ENCODE results near the gene PDS5B. TPM values are rescaled to one million over a fixed set of nuclear protein-coding genes. Genes with fewer than 3 reads are reported as not detected.

PDS5B gene
- total RNA-seq, 1 donor from 2014 or later = 49.6 TPM

- intact Hi-C loops (cut with DNase I) = no loop called here
- Histone ChIP-seq H3K4me1 (peaks cover 20% of the 10 kb centered on the region), H3K9me3 (no peaks in the 10 kb centered on the region), H3K4me3 (peak overlapping the region; percentile 74), H3K36me3 (no peaks in the 10 kb centered on the region), H3K27ac (peak overlapping the region; percentile 82), H3K27me3 (no peaks in the 10 kb centered on the region)
- ATAC-seq = peak; percentile 50
- DNase-seq = peak; percentile 85
- TF ChIP-seq CTCF (IDR thresholded peaks at IDR 0.05) = no peak
These were observed 959 bp downstream of the PDS5B start for GRCh38 chr13:32587011-32587810.

DNA sequence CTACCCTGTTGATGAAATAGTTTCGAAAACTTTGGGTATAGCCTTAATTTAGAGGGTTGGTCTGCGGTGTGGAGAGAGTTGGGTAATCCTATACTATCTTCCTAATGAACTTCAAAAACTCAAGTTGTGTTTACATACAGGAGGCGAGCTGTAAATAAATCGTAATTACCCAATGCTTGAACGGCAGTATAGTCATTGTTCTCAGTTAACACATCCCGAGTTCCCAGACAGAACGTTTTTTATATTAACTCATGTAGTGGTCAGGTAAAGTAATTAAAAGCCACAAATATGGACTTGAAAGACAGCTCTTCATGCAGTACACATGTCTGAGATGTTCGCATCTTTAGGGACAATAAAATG is 1.5 kb downstream of the PDS5B start:
- Histone ChIP-seq H3K9me3 (no peaks in the 10 kb centered on the region), H3K36me3 (no peaks in the 10 kb centered on the region), H3K4me3 (peak overlapping the region; percentile 74), H3K27me3 (no peaks in the 10 kb centered on the region), H3K27ac (peak overlapping the region; percentile 82), H3K4me1 (peaks cover 20% of the 10 kb centered on the region)
- no peak for TF ChIP-seq CTCF (IDR thresholded peaks at IDR 0.05)
- no peak for ATAC-seq
- intact Hi-C loops (cut with DNase I) = no loop called here
- no peak for DNase-seq

- Histone ChIP-seq H3K27me3 (no peaks in the 10 kb centered on the region), H3K4me1 (peaks cover 20% of the 10 kb centered on the region), H3K4me3 (peak overlapping the region; percentile 74), H3K27ac (peak overlapping the region; percentile 34), H3K36me3 (no peaks in the 10 kb centered on the region), H3K9me3 (no peaks in the 10 kb centered on the region)
- ATAC-seq (no peak), DNase-seq (no peak)
- intact Hi-C loops (cut with DNase I) = no loop called here
- TF ChIP-seq CTCF (IDR thresholded peaks at IDR 0.05) = no peak
These were observed 2.5 kb downstream of the PDS5B start for GRCh38 chr13:32588736-32589135.

DNA sequence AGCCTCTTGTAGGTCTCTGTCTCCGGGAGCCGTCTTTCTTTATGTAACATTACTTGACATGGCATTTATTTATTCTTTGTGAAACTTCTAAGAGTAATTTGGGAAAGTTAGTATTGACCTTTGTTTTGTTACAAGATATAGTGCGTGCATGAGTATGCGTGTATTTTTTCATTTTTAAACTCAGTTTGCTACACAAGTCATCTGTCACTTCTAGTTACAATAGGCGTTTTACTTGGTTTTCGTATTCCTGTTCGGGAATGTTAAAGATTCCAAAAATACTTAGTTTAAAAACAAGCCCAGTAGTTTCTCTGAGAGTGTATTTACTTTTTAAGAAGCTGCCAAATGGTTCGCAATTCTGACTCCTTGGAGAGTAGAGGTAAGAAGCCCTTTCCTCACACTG is 3.2 kb downstream of the PDS5B start:
- Histone ChIP-seq H3K9me3 (no peaks in the 10 kb centered on the region), H3K4me1 (peaks cover 20% of the 10 kb centered on the region), H3K27ac (peak overlapping the region; percentile 34), H3K4me3 (peak overlapping the region; percentile 74), H3K27me3 (no peaks in the 10 kb centered on the region), H3K36me3 (no peaks in the 10 kb centered on the region)
- DNase-seq = no peak
- ATAC-seq = no peak
- intact Hi-C loops (cut with DNase I) = no loop called here
- no peak for TF ChIP-seq CTCF (IDR thresholded peaks at IDR 0.05)

DNA sequence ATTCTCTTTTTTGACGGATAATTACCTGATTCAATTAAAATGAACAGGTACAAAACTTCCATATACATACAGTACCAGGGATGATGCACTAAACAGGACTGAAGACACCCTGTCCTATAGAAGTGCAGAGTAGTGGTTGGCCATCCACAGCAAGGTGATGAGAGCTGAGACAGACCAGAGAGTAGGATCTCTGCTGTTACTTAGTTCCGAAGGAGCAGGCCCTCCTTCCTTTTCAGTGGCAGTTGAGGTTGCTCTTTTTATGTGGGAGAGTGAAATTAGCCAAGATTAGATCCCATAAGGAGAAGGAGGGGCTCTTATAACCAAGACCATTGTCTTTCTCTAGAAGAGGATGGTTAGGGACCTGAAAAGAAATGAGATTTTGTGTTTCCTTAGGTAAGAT is 4.0 kb downstream of the PDS5B start:
- Histone ChIP-seq H3K9me3 (no peaks in the 10 kb centered on the region), H3K27ac (peak overlapping the region; percentile 19), H3K4me3 (no peak overlapping the region), H3K27me3 (no peaks in the 10 kb centered on the region), H3K4me1 (peaks cover 20% of the 10 kb centered on the region), H3K36me3 (no peaks in the 10 kb centered on the region)
- intact Hi-C loops (cut with DNase I) = loop anchor here (10.0 kb wide), 1 partner anchor 55 kb away; no protein-coding TSS in a partner anchor
- no peak for ATAC-seq
- no peak for DNase-seq
- TF ChIP-seq CTCF (IDR thresholded peaks at IDR 0.05) = no peak

Measured in upper lobe of right lung (tissue), 1 donor.